GM12892 (cell line): ENCODE data around the gene AQP7.

Experiments used
- POLR2A ChIP-seq: IDR thresholded peaks from 2 replicates; pipeline ENCODE4 v1.6.1; 2011; ENCODE audit warnings: low read depth, low read length, control low read depth
- POLR2AphosphoS5 ChIP-seq: IDR thresholded peaks from 2 replicates; pipeline ENCODE4 v1.6.1; 2011; ENCODE audit warnings: low read depth, low read length, control low read depth
- TAF1 ChIP-seq: IDR thresholded peaks from 2 replicates; pipeline ENCODE4 v1.6.1; 2011; ENCODE audit warnings: low read depth, mild to moderate bottlenecking, control low read depth, low read length, borderline replicate concordance

- no peak for TF ChIP-seq POLR2AphosphoS5
- no peak for TF ChIP-seq TAF1
- TF ChIP-seq POLR2A = no peak
Observed at GRCh38 chr9:33340186-33340585, 62.2 kb downstream of the AQP7 start.
